NCI-H1436 (cell line): Measurements from ENCODE around the gene KCTD19.
"Not testable (repeated sequence)": the region's sequence is repeated elsewhere in the genome, so short reads cannot be mapped to it uniquely, and the experiment has no call there.

Source experiments
- DNase-seq: peaks from one replicate; lab custom pipeline; 2025; lab: John Stamatoyannopoulos, UW

KCTD19 gene

GRCh38 chr16:67326472-67327309 is at the start of gene KCTD19, which contains the start of gene LRRC36:
TSS of gene KCTD19 (minus strand) at chr16:67326741. CDS start at chr16:67326707, 34 bp downstream.
TSS of gene LRRC36 (plus strand) at chr16:67326815. CDS start at chr16:67326863, 48 bp downstream.
- DNase-seq, result peak; percentile 82

- DNase-seq, result not testable (repeated sequence)
Measured at GRCh38 chr16:67376012-67376411, 49.5 kb upstream of the KCTD19 start.

GRCh38 chr16:67372664-67373063 is 46.1 kb upstream of the KCTD19 start:
- peak; percentile 47 for DNase-seq

GRCh38 chr16:67370661-67371060 is 44.1 kb upstream of the KCTD19 start:
- DNase-seq, result no peak

GRCh38 chr16:67364600-67365235 is 38.2 kb upstream of the KCTD19 start:
- DNase-seq, result no peak

- no peak for DNase-seq
Measured at GRCh38 chr16:67361038-67361437, 34.5 kb upstream of the KCTD19 start.

DNA sequence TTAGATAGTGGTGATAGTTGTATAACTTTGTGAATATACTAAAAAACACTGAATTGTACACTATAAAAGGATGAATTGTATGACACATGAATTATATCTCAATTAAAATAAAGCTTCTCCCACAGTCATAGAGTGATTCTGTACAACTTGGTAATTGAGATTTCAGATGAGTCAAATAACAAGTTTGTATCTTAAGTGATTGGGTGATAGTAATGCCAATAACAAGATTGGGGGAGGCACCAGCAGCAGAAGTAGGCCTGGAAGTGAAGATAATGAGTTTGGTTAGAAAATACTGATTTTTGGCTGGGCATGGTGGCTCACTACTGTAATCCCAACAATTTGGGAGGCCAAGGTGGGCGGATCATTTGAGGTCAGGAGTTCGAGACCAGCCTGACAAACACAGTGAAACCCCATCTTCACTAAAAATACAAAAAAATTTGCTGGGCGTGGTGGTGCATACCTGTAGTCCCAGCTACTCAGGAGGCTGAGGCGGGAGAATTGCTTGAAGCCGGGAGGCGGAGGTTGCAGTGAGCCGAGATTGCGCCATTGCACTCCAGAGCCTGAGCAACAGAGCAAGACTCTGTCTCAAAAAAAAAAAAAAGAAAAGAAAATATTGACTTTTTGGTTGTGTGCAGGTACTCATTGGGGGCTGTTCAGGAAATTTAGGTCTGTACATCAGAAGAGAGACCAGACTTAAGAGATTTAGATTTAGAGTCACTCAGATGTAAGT is 33.2 kb upstream of the KCTD19 start:
- not testable (repeated sequence) for DNase-seq

DNA sequence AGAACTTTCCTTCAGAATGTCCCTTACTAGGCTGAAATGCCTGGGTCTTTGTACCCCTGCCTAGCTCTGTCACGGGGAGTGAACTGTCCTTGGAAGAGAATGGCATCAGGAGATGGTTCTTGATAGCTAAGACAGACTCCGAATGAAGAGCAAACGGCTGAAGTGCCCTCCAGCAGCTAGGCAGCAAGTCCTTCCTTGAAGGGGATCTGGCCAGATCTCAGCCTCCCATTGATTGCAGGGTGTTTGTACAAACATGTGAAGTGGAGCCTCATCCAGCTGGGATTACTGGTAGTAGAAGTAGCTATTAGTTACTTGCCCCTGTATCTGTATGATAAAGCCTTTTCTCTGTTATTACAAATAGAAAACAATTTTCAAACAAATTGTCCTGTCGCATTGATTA is 31.0 kb upstream of the KCTD19 start:
- DNase-seq, result no peak

DNA sequence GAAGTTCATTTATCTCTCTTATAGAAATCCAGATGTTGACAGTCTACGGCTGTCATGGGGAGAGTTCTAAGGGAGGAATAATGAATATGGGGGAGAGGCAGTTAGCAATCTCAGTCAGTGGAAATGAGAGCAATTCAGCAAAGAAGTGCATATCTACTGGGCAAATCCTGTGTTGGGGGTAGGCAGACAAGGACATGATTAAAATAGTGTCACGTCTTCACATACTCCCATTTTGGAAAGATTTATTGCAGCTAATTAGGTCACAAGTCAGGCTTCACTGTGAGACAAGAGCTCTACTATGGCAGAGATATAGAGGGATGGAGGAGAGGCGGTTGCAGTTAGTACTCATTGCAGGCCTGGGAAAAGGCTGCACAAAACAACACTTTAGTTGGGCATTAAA is 29.9 kb upstream of the KCTD19 start:
- DNase-seq, result no peak

GRCh38 chr16:67352463-67352862 is 25.9 kb upstream of the KCTD19 start:
- DNase-seq, result not testable (repeated sequence)

DNA sequence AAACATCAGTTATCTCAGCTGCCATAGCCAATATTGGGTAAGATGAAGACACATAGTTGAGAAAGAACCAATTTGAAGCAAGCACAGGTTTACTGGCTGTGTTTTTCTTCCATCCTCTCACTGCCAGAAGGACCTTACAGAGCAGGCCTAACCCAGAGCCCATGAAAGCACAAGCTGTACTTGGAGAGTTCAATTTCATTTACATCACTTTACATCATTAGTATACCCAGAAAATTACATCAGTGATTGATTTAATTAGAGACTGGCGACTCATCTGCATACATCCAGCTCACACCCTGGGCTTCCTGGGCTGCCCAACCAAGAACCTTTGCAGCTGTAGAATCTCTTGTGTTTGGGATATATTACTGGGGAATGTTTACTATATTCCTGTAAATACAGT is 23.8 kb upstream of the KCTD19 start:
- DNase-seq, result no peak

DNA sequence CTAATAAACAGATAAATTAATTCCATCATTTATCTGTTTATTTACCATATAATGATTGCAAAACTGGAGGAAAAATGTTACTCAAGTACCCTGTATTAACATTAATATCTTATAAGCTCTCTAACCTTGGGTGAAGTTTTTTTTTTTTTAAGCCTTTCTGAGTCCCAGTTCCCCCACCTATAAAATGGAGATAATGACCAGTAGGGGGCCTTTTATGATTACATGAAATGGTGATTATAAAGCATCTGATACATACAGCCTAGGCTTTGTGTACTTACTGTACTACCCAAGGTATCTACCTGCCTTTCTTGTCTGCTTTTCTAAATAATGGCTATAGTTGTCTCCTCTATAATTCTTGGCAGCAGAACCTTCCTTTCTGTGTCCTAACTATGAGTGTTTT is 22.6 kb upstream of the KCTD19 start:
- peak; percentile 28 for DNase-seq

GRCh38 chr16:67346341-67346740 is 19.8 kb upstream of the KCTD19 start:
- DNase-seq, result no peak

DNA sequence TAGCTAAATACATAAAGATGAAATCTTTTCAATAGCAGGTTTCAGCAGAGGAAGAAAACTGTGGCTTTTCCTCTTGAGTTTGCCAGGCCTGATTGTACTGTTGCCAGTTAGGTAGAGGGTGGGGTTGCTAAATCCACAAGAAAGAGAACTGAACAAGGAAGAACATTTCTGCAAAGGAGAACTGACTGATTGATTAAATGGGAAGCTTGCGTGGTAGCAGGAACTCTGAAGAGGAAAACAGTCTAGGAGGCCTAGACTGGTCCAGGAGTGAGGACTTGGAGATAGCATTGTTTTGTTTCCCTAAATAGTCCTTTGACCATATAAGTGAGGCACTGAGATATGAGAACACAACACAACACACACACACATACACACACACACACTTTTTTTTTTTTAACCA is 18.9 kb upstream of the KCTD19 start:
- DNase-seq, result no peak

DNA sequence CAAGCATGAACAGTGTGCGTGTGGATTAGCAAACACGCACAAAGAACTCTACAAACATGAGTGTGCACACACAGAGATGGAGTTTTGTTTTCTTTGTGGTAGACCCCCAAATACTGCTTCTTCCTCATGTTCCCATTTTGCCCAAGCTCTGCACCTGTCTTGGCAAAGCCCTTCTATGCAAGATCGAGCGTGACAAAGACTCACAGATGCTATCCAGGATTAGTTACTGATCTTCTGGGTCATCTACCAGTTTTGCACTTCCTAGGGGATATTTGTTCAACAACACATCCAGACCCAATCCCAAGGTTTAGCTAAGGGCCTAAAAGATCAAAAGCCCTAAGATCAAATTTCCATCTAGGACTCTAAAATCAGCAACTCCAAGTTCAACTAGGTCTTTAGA is 16.1 kb upstream of the KCTD19 start:
- DNase-seq, result no peak

DNA sequence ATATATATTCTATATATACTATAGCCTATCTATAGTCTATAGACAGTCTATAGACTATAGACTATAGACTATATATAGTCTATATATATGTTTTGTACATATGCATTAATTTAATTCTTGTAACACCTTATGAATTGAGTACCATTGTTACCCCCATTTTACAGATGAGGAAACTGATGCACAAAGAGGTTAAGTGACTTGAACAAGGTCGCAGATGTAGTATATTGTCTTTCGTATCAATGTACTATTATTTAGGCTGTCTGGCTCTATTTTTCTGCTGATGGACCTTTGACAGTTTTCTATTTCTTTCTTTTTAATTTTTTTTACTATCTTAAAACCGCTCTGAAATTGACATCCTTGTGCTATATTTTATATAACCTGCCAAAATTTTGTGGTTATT is 14.7 kb upstream of the KCTD19 start:
- no peak for DNase-seq

DNA sequence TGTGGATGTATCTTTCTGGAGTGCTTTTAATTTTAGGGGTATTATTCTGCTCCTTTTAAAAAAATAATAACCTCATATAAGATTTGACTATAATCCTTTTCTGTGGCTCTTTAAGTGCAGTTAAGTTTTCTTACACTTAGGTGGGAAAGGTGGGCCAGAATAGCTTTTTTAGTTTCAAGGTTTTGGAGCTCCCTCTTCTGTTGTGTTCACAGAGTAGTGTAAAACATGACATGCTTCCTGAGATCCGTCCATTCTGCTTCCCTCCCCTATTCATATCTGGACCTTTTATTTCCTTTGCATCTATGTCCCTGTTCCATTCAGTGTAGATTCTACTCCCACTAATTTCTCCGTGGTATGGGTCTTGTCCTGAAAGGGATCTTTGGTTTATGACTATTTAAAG is 12.9 kb upstream of the KCTD19 start:
- DNase-seq, result no peak

DNA sequence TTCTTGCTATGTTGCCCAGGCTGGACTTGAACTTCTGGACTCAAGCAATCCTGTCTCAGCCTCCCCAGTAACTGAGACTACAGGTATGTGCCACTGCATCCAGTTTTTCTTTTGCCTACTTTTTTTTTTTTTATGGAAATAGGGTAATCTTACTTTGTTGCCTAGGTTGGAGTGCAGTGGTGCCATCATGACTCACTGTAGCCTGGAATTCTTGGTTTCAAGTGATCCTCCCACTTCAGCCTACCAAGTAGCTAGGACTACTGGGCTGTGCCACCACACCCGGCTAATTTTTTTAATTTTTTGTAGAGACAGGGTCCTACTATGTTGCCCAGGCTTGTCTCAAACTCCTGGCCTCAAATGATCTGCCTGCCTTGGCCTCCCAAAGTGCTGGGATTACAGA is 10.1 kb upstream of the KCTD19 start:
- no peak for DNase-seq

DNA sequence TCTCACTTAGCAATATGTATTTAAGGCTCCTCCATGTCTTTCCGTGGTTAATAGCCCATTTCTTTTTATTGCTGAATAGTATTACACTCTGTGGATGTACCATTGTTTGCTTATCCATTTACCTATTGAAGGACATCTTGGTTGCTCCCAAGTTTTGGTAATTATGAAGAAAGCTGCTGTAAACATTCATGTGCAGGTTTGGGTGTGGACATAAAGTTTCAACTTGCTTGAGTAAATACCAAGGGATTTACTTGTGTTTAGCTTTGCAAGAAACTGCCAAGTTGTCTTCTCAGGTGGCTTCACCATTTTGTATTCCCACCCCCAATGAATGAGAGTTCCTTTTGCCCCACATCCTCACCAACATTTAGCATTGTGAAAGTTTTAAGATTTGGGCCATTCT is 9.6 kb upstream of the KCTD19 start:
- no peak for DNase-seq

GRCh38 chr16:67333315-67333714 is 6.8 kb upstream of the KCTD19 start:
- no peak for DNase-seq

- no peak for DNase-seq
Measured at GRCh38 chr16:67329901-67330300, 3.4 kb upstream of the KCTD19 start.

- DNase-seq, result no peak
Measured at GRCh38 chr16:67327743-67328142, 1.2 kb upstream of the KCTD19 start.

GRCh38 chr16:67326115-67326471 is 448 bp downstream of the KCTD19 start:
- DNase-seq, result no peak
